GM12892 (cell line): ENCODE results near the gene BLID.

Experiments
- POLR2A ChIP-seq: IDR thresholded peaks from 2 replicates; pipeline ENCODE4 v1.6.1; 2011; ENCODE audit warnings: low read depth, low read length, control low read depth
- POLR2AphosphoS5 ChIP-seq: IDR thresholded peaks from 2 replicates; pipeline ENCODE4 v1.6.1; 2011; ENCODE audit warnings: low read depth, low read length, control low read depth
- TAF1 ChIP-seq: IDR thresholded peaks from 2 replicates; pipeline ENCODE4 v1.6.1; 2011; ENCODE audit warnings: low read depth, mild to moderate bottlenecking, control low read depth, low read length, borderline replicate concordance

- TF ChIP-seq POLR2AphosphoS5 (no peak), TAF1 (no peak), POLR2A (no peak)
Observed at GRCh38 chr11:122068141-122068540, 47.9 kb downstream of the BLID start.
